Measurements from ENCODE around the gene SSH2.

Gene SSH2

GRCh38 chr17:29826114-29826692 is 103.8 kb downstream of the SSH2 start:
- Mint-ChIP-seq H3K4me1 (ENCODE audit: low read depth) (peaks cover 5% of the 10 kb centered on the region), H3K27ac (no peak overlapping the region), H3K4me3 (no peak overlapping the region), H3K36me3 (ENCODE audit: low read depth) (no peaks in the 10 kb centered on the region), H3K27me3 (no peaks in the 10 kb centered on the region), H3K9me3 (no peaks in the 10 kb centered on the region)
- intact Hi-C loops (cut with micrococcal nuclease) = no loop called here

GRCh38 chr17:29825604-29826003 is 104.4 kb downstream of the SSH2 start:
- H3K9me3 Mint-ChIP-seq = no peaks in the 10 kb centered on the region
- H3K36me3 Mint-ChIP-seq (ENCODE audit: low read depth) = no peaks in the 10 kb centered on the region
- intact Hi-C loops (cut with micrococcal nuclease) = no loop called here
- no peaks in the 10 kb centered on the region for H3K27me3 Mint-ChIP-seq
- H3K27ac Mint-ChIP-seq = no peak overlapping the region
- H3K4me1 Mint-ChIP-seq (ENCODE audit: low read depth) = peaks cover 5% of the 10 kb centered on the region
- H3K4me3 Mint-ChIP-seq = no peak overlapping the region

DNA sequence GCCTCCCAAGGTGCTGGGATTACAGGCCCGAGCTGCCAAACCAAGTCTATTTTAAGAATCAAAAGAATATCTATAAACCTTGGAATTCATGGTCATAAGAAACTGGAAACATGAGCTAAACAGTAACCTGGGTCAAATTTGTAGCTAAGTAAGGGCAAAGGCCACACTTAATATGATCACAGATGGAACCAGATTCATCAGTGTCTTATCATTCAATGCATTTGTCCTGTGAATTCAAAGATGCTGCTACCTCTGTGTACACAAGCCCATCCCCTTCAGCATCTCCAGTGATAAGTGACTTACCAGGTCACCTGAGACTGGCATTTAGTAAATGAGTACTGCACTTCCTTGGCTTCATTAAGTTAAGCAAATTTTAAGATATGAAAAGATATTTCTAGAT is 108.1 kb downstream of the SSH2 start:
- Mint-ChIP-seq H3K9me3 (no peaks in the 10 kb centered on the region), H3K4me3 (no peak overlapping the region), H3K27ac (no peak overlapping the region), H3K27me3 (no peaks in the 10 kb centered on the region), H3K36me3 (ENCODE audit: low read depth) (no peaks in the 10 kb centered on the region), H3K4me1 (ENCODE audit: low read depth) (peaks cover 5% of the 10 kb centered on the region)
- intact Hi-C loops (cut with micrococcal nuclease) = no loop called here

DNA sequence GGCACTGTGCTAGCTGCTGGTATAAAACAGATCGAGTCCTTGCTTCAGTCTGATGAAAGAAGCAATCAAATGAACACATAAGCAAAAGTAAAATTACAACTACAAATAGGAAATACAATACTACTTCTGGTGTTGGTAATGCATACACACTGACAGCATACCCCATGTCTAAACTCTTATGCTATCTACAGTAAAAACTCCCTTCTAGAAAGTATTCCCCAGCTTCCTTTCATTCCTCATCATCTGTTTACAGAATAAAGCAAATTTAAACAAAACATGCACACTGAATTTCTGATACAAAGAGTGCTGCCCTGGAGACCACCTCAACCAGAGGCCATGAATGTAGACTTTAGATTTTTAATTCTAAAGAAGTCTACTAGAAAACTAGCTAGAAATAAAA is 109.6 kb downstream of the SSH2 start:
- Mint-ChIP-seq H3K36me3 (ENCODE audit: low read depth) (no peaks in the 10 kb centered on the region), H3K27ac (no peak overlapping the region), H3K4me1 (ENCODE audit: low read depth) (no peaks in the 10 kb centered on the region), H3K9me3 (no peaks in the 10 kb centered on the region), H3K27me3 (no peaks in the 10 kb centered on the region), H3K4me3 (no peak overlapping the region)
- intact Hi-C loops (cut with micrococcal nuclease) = no loop called here

GRCh38 chr17:29807520-29808361 is 122.3 kb downstream of the SSH2 start:
- Mint-ChIP-seq H3K4me3 (peak overlapping the region; percentile 73), H3K4me1 (ENCODE audit: low read depth) (peaks cover 13% of the 10 kb centered on the region), H3K27me3 (no peaks in the 10 kb centered on the region), H3K36me3 (ENCODE audit: low read depth) (no peaks in the 10 kb centered on the region), H3K9me3 (no peaks in the 10 kb centered on the region), H3K27ac (peak overlapping the region; percentile 85)
- intact Hi-C loops (cut with micrococcal nuclease) = loop anchor here (1.0 to 10.0 kb wide), 3 partner anchors 123 to 287 kb away; partner anchors contain the start of gene SSH2

DNA sequence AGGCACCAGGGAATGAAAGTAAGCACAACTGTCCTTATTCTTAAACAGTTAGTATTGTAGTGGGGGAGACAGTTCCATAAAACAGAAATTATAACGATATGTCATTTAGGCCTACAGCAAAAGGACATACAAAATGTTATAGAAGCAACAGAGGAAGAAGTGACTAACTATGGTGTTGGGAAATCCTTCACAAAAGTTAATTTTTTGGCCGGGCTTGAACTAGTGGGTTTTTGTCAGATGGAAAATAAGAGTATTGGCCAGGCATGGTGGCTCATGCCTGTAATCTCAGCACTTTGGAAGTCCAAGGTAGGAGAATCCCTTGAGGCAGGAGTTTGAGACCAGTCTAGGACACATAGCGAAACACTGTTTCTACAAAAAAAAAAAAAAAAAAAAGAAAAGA is 127.8 kb downstream of the SSH2 start:
- Mint-ChIP-seq H3K36me3 (ENCODE audit: low read depth) (no peaks in the 10 kb centered on the region), H3K27ac (no peak overlapping the region), H3K27me3 (no peaks in the 10 kb centered on the region), H3K9me3 (no peaks in the 10 kb centered on the region), H3K4me3 (no peak overlapping the region), H3K4me1 (ENCODE audit: low read depth) (peaks cover 15% of the 10 kb centered on the region)
- intact Hi-C loops (cut with micrococcal nuclease) = loop anchor here (10.0 kb wide), 1 partner anchor 293 kb away; no protein-coding TSS in a partner anchor

GRCh38 chr17:29800457-29800856 is 129.6 kb downstream of the SSH2 start:
- Mint-ChIP-seq H3K9me3 (no peaks in the 10 kb centered on the region), H3K27me3 (no peaks in the 10 kb centered on the region), H3K36me3 (ENCODE audit: low read depth) (no peaks in the 10 kb centered on the region), H3K4me1 (ENCODE audit: low read depth) (peaks cover 15% of the 10 kb centered on the region), H3K4me3 (no peak overlapping the region), H3K27ac (no peak overlapping the region)
- intact Hi-C loops (cut with micrococcal nuclease) = loop anchor here (10.0 kb wide), 1 partner anchor 294 kb away; no protein-coding TSS in a partner anchor

- Mint-ChIP-seq H3K9me3 (no peaks in the 10 kb centered on the region), H3K36me3 (ENCODE audit: low read depth) (no peaks in the 10 kb centered on the region), H3K27ac (no peak overlapping the region), H3K4me1 (ENCODE audit: low read depth) (no peaks in the 10 kb centered on the region), H3K4me3 (no peak overlapping the region), H3K27me3 (no peaks in the 10 kb centered on the region)
- intact Hi-C loops (cut with micrococcal nuclease) = loop anchor here (10.0 kb wide), 1 partner anchor 1002 kb away; no protein-coding TSS in a partner anchor
Measured at GRCh38 chr17:29796652-29797051, 133.4 kb downstream of the SSH2 start.

DNA sequence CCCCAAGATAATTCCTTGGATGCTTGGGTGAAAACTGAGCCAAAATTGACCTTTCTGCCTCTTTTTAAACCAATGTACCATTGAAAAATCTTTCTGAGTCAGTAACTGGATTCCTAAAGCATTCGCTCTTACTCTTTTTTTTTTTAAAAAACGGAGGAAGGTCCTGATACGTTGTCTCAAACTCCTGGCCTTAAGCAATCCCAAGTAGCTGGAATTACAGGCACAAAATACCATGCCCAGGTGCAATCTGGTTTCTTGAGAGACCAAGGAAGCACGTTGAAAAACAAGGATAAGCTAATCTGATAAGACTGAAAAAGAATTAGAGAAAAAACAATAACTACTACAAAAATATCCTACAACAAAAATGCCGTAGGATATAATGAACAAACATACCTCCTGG is 136.5 kb downstream of the SSH2 start:
- H3K36me3 Mint-ChIP-seq (ENCODE audit: low read depth) = no peaks in the 10 kb centered on the region
- intact Hi-C loops (cut with micrococcal nuclease) = loop anchor here (10.0 kb wide), 1 partner anchor 999 kb away; no protein-coding TSS in a partner anchor
- no peaks in the 10 kb centered on the region for H3K9me3 Mint-ChIP-seq
- peaks cover 22% of the 10 kb centered on the region for H3K4me1 Mint-ChIP-seq (ENCODE audit: low read depth)
- H3K4me3 Mint-ChIP-seq = no peak overlapping the region
- no peak overlapping the region for H3K27ac Mint-ChIP-seq
- H3K27me3 Mint-ChIP-seq = no peaks in the 10 kb centered on the region

DNA sequence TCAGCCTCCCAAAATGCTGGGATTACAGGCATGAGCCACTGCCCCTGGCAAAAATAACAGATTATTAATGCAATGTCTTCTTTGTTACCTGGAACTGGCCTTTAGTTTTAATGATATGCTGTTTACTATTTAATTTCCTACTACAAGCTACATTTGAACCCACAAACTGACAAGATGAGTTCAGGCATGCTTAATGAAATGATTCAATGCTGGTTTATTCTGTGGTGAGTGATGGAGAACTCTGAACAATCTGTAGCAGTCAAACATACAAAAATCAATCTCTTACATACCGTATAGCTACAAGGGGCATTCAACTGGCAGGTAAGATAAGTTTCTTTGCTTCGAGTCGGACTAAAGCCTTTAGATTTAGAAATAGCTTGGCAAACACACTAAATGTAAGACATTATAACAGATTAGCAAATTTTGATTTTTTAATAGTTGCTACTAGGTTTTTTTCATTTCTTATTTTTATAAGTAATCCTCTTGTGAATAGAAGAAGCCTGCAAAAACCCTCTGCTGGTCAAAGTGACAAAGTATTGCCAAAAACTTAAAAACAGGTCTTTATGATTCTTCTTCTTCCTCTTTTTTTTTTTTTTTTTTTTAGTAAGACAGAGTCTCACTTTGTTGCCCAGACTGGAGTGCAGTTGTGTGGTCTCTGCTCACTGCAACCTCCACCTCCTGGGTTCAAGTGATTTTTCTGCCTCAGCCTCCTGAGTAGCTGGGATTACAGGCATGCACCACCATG is 138.5 kb downstream of the SSH2 start:
- Mint-ChIP-seq H3K27ac (no peak overlapping the region), H3K36me3 (ENCODE audit: low read depth) (no peaks in the 10 kb centered on the region), H3K27me3 (no peaks in the 10 kb centered on the region), H3K4me1 (ENCODE audit: low read depth) (peaks cover 34% of the 10 kb centered on the region), H3K4me3 (no peak overlapping the region), H3K9me3 (no peaks in the 10 kb centered on the region)
- intact Hi-C loops (cut with micrococcal nuclease) = loop anchor here (10.0 kb wide), 1 partner anchor 997 kb away; no protein-coding TSS in a partner anchor

DNA sequence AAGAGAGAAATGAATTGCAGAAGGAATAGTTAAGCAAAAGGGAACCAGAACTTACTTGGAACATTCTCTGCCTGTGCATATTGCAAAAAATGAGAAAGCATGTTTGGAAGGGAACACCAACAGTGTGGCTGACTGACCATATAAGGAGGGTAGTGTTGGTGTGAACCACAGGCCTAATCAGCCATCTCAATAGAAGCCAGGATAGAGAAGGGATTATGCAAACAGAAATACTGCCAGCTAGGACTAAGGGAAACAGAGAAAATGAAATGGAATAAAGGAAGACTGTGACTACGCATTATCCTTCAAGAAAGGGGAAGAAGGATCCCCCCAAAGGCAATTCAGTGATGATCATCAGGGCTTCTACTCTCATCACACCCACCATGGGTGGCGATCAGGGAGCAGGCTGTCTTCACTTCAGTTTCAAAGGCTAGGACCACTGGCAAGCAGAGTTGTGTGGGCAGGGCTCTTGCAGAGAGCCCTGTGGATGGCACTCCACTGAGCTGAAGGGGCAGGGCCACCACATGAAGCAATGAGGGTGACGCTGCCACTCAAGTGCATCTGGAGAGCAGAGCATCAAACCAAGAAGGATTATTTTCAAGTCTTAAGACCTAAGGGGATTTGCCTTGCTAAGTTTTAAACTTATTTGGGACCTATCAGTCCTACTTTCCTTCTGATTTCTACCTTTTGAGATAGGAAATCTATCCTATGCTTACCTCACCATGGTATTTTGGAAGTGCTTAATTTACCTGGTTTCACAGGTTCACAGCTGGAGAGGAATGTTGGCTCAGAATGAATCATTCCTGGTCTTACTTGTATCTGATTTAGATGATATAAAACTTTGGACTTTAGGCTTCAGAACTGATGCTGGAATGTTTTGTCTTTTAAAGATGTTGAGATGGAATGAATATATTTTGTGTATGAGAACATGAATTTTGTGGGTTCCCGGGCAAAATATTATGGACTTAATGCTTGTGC is 140.5 kb downstream of the SSH2 start:
- Mint-ChIP-seq H3K9me3 (no peaks in the 10 kb centered on the region), H3K27ac (peak overlapping the region; percentile 74), H3K27me3 (no peaks in the 10 kb centered on the region), H3K4me3 (no peak overlapping the region), H3K4me1 (ENCODE audit: low read depth) (peaks cover 46% of the 10 kb centered on the region), H3K36me3 (ENCODE audit: low read depth) (no peaks in the 10 kb centered on the region)
- intact Hi-C loops (cut with micrococcal nuclease) = loop anchor here (10.0 kb wide), 1 partner anchor 995 kb away; no protein-coding TSS in a partner anchor

- no peak overlapping the region for H3K4me3 Mint-ChIP-seq
- H3K27ac Mint-ChIP-seq = peak overlapping the region; percentile 74
- no peaks in the 10 kb centered on the region for H3K27me3 Mint-ChIP-seq
Measured at GRCh38 chr17:29787995-29788394, 142.0 kb downstream of the SSH2 start.

DNA sequence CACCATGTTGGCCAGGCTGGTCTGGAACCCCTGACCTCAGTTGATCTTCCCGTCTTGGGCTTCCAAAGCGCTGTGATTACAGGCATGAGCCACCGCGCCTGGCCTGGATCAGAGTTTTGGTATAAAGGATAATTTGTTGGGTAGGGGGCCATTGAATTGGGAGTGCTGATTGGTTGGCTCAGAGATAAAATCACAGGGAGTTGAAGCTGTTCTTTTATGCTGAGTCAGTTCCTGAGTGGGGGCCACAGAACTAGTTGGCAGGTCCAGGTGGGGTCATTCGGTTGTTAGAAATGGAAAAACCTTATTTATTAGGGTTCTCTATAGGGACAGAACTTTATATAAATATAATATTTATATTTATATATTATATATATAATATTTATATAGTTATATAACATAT is 147.1 kb downstream of the SSH2 start:
- no peaks in the 10 kb centered on the region for H3K27me3 Mint-ChIP-seq
- peaks cover 13% of the 10 kb centered on the region for H3K36me3 Mint-ChIP-seq (ENCODE audit: low read depth)
- peaks cover 24% of the 10 kb centered on the region for H3K4me1 Mint-ChIP-seq (ENCODE audit: low read depth)
- intact Hi-C loops (cut with micrococcal nuclease) = no loop called here
- H3K9me3 Mint-ChIP-seq = no peaks in the 10 kb centered on the region
- no peak overlapping the region for H3K4me3 Mint-ChIP-seq
- H3K27ac Mint-ChIP-seq = no peak overlapping the region

More at GRCh38 chr17:29787995-29788394, 142.0 kb downstream of the SSH2 start:
- intact Hi-C loops (cut with micrococcal nuclease) = no loop called here
- H3K36me3 Mint-ChIP-seq (ENCODE audit: low read depth) = peaks cover 6% of the 10 kb centered on the region
- H3K4me1 Mint-ChIP-seq (ENCODE audit: low read depth) = peaks cover 50% of the 10 kb centered on the region
- H3K9me3 Mint-ChIP-seq = no peaks in the 10 kb centered on the region
